MV-4-11 (cell line): ENCODE data around the gene MTREX.

Source experiments
- DNase-seq: peaks from one replicate; lab custom pipeline; 2025; lab: John Stamatoyannopoulos, UW

The MTREX gene

GRCh38 chr5:55472642-55473041 is 164.9 kb downstream of the MTREX start:
- no peak for DNase-seq
